HEK293 (cell line): Measurements from ENCODE around the gene STEEP1.
"Not testable (repeated sequence)": the region's sequence is repeated elsewhere in the genome, so short reads cannot be mapped to it uniquely, and the experiment has no call there.

Source experiments
- ELK4 ChIP-seq: IDR thresholded peaks from 2 replicates; pipeline ENCODE4 v1.6.1; 2011; ENCODE audit warnings: mild to moderate bottlenecking, low read depth, low read length, borderline replicate concordance
- GLI4 ChIP-seq: fragments of 450-650 bp; formaldehyde crosslinking; IDR thresholded peaks from 2 replicates; pipeline ENCODE4 v1.5.1; 2016; ENCODE audit warnings: missing biosample characterization, missing genetic modification characterization
- ZNF146 ChIP-seq: fragments of 450-650 bp; formaldehyde crosslinking; IDR thresholded peaks from 2 replicates; pipeline ENCODE4 v1.5.1; 2016; ENCODE audit warnings: missing biosample characterization, missing genetic modification characterization
- ZNF18 ChIP-seq: fragments of 450-650 bp; formaldehyde crosslinking; IDR thresholded peaks from 2 replicates; pipeline ENCODE4 v1.5.1; 2016; ENCODE audit warnings: missing biosample characterization, missing genetic modification characterization
- ZNF529 ChIP-seq: fragments of 450-650 bp; formaldehyde crosslinking; IDR thresholded peaks from 2 replicates; pipeline ENCODE4 v1.5.1; 2017; ENCODE audit warnings: missing genetic modification characterization, missing biosample characterization; ENCODE audit not compliant: insufficient replicate concordance

GRCh38 chrX:119493851-119494495 lies 71.2 kb downstream of the STEEP1 start:
- TF ChIP-seq ZNF18; ZNF529 (tag by site-specific recombination); ELK4; GLI4 (tag by site-specific recombination); ZNF146 (tag by site-specific recombination): not testable (repeated sequence)
